Measurements from ENCODE around the gene ANKS6.

GRCh38 chr9:98687911-98688310, 108.4 kb downstream of the ANKS6 start:
- TF ChIP-seq POLR2AphosphoS5 (IDR thresholded peaks at IDR 0.05), result no peak
- TF ChIP-seq CTCF (IDR thresholded peaks at IDR 0.05 in 8 of 11, conservative IDR thresholded peaks at IDR 0.05 in 3 of 11), result no peak
- no peak for TF ChIP-seq POLR2A (IDR thresholded peaks at IDR 0.05)

All from spleen (tissue), 7 donors.